Effector CD8-positive, alpha-beta T cell (primary cell): ENCODE results near the gene LYRM9.
"Not testable (repeated sequence)": the region's sequence is repeated elsewhere in the genome, so short reads cannot be mapped to it uniquely, and the experiment has no call there.

Experiments
- DNase-seq: peaks from one replicate; lab custom pipeline; 2025; lab: John Stamatoyannopoulos, UW

Gene LYRM9

GRCh38 chr17:27839571-27840405 is 53.4 kb downstream of the LYRM9 start:
- not testable (repeated sequence) for DNase-seq

GRCh38 chr17:27838607-27839006 is 54.6 kb downstream of the LYRM9 start:
- DNase-seq: not testable (repeated sequence)

GRCh38 chr17:27837769-27838168 is 55.4 kb downstream of the LYRM9 start:
- not testable (repeated sequence) for DNase-seq

- DNase-seq: no peak
Observed at GRCh38 chr17:27836651-27837050, 56.5 kb downstream of the LYRM9 start.

GRCh38 chr17:27834571-27834970 is 58.6 kb downstream of the LYRM9 start:
- no peak for DNase-seq

- DNase-seq: no peak
Observed at GRCh38 chr17:27832831-27833230, 60.3 kb downstream of the LYRM9 start.

- not testable (repeated sequence) for DNase-seq
Observed at GRCh38 chr17:27829888-27830287, 63.3 kb downstream of the LYRM9 start.

GRCh38 chr17:27829143-27829711 is 63.9 kb downstream of the LYRM9 start:
- not testable (repeated sequence) for DNase-seq
